KBM-7 (cell line): ENCODE measurements around the gene SH3D19.

Experiments
- DNase-seq: peaks from one replicate; pipeline ENCODE4 v3.0.0-alpha.2; 2015
- in situ Hi-C: fragments of 300-500 bp; cut with MboI; formaldehyde crosslinking; loops from 2 replicates; pipeline ENCODE4 v1.14.3; 2020; ENCODE audit warnings: low sequenced_read_pairs, low pct_unique_long_range_greater_than_20kb, mixed read lengths

Gene SH3D19

GRCh38 chr4:151325111-151325948 is at the start of gene SH3D19:
SH3D19 (minus strand) TSS chr4:151325605; CDS start chr4:151325352, 253 bp downstream.
- in situ Hi-C loops: no loop called here
- no peak for DNase-seq

- in situ Hi-C loops: no loop called here
- DNase-seq: peak; percentile 74
Observed at GRCh38 chr4:151362404-151363164, 37.2 kb upstream of the SH3D19 start.

- in situ Hi-C loops: no loop called here
- no peak for DNase-seq
Observed at GRCh38 chr4:151361966-151362365, 36.6 kb upstream of the SH3D19 start.

GRCh38 chr4:151361126-151361525 is 35.7 kb upstream of the SH3D19 start:
- in situ Hi-C loops: no loop called here
- no peak for DNase-seq

GRCh38 chr4:151359576-151359975 is 34.2 kb upstream of the SH3D19 start:
- DNase-seq: no peak
- in situ Hi-C loops: no loop called here

GRCh38 chr4:151358266-151358665 is 32.9 kb upstream of the SH3D19 start:
- in situ Hi-C loops: no loop called here
- DNase-seq: no peak

GRCh38 chr4:151356510-151356909 is 31.1 kb upstream of the SH3D19 start:
- no peak for DNase-seq
- in situ Hi-C loops: no loop called here

GRCh38 chr4:151355155-151355554 is 29.8 kb upstream of the SH3D19 start:
- in situ Hi-C loops: no loop called here
- no peak for DNase-seq

- no peak for DNase-seq
- in situ Hi-C loops: no loop called here
Observed at GRCh38 chr4:151347490-151348235, 22.3 kb upstream of the SH3D19 start.

GRCh38 chr4:151344948-151345347 is 19.5 kb upstream of the SH3D19 start:
- DNase-seq: no peak

GRCh38 chr4:151340751-151341385 is 15.5 kb upstream of the SH3D19 start:
- in situ Hi-C loops: no loop called here
- DNase-seq: no peak

More at GRCh38 chr4:151344948-151345347, 19.5 kb upstream of the SH3D19 start:
- in situ Hi-C loops: no loop called here

- DNase-seq: no peak
- in situ Hi-C loops: no loop called here
Observed at GRCh38 chr4:151339467-151339866, 14.1 kb upstream of the SH3D19 start.

GRCh38 chr4:151331276-151332042 is 6.1 kb upstream of the SH3D19 start:
- no peak for DNase-seq
- in situ Hi-C loops: no loop called here

GRCh38 chr4:151329217-151330007 is 4.0 kb upstream of the SH3D19 start:
- no peak for DNase-seq
- in situ Hi-C loops: no loop called here

GRCh38 chr4:151325949-151326246 is 493 bp upstream of the SH3D19 start:
- in situ Hi-C loops: no loop called here
- no peak for DNase-seq

- in situ Hi-C loops: no loop called here
- DNase-seq: no peak
Observed at GRCh38 chr4:151324752-151325110, 674 bp downstream of the SH3D19 start.

GRCh38 chr4:151324124-151324751 is 1.2 kb downstream of the SH3D19 start:
- in situ Hi-C loops: no loop called here
- DNase-seq: no peak

GRCh38 chr4:151323667-151324066 is 1.7 kb downstream of the SH3D19 start:
- in situ Hi-C loops: no loop called here
- DNase-seq: no peak
